ENCODE data around the gene HDGFL2. TPM values are rescaled to one million over a fixed set of nuclear protein-coding genes. Genes with fewer than 3 reads are reported as not detected.

The HDGFL2 gene
- total RNA-seq, 1 experiment from 2014 or later: 75.2 TPM

DNA sequence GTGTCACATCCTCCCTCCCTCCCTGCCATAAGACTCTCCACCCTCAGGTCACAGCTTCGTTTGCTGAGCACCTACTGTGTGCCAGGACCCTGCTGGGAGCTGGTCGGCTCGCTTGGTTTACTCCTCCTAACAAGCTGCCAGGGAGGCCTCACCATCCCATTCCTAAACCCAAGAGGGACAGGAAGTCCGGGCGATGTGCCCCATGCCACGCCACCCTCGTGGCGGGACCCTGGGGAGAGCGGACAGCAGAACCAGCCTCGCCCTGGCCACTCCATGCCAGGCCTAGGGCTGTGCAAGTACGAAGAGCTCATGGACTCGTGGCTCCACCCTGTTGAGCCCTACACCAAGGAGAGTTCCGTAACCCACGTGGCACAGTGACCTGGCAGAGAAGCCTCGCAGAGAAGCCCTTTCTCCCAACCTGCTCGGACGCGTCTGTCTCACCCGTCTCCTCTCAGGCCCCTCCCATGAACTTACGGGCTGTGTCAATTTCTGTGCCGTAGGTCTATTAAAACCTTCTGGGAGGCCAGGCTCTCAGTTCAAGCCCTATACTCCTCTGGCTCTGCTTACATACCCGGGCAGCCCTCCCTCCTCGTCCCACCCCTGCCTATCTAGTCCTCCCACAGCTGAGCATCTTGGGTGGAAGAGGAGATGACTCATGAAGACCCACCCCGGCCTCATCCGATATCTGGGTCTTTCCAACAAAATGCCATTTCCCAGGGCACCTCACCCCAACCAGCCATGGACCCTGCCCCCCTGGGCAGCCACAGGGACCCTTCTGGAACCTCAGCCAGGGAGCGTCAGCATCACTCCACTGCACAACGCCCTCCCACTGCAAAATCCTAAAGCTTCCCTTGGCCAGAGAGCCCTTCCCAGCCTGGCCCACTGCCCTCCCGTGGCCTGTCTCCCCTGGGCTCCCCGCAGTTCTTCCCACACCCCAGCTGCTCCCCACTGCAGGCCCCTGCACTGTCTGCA, 17.1 kb upstream of the HDGFL2 start (continued):
- TF ChIP-seq CEBPB (IDR thresholded peaks at IDR 0.05; ENCODE audit: low read depth) (no peak), ZFX (IDR thresholded peaks at IDR 0.05) (no peak)

- intact Hi-C loops (cut with micrococcal nuclease): no loop called here
- peak overlapping the region; percentile 90 for H3K4me2 ChIP-seq (ENCODE audit: low read length)
- ChIA-PET POLR2A (interaction anchor here (1.3 to 1.7 kb wide), 2 partner anchors 15 to 54 kb away, joined by 4 to 5 read pairs; partner anchors contain the start of gene CHAF1A), CTCF (interaction anchor here (0.8 kb wide), 1 partner anchor 223 kb away, joined by 3 read pairs; no protein-coding TSS in a partner anchor), RAD21 (ENCODE audit: low non-redundant PET in 1 of 2, low total read pairs in 2 of 2, uncharacterized antibody in 2 of 2, unreplicated experiment in 2 of 2) (no interaction called here)
- no peaks in the 10 kb centered on the region for H3K9me3 ChIP-seq (ENCODE audit: control insufficient read depth in 1 of 2, insufficient read depth in 1 of 2, low read depth in 1 of 2, low read length in 2 of 2)
- H3K36me3 ChIP-seq (ENCODE audit: control insufficient read depth in 1 of 2, insufficient read depth in 2 of 2, low read length in 2 of 2): peaks cover 5 to 9% of the 10 kb centered on the region in 2 experiments; a peak in 2 of 4 replicates
- H3K4me1 ChIP-seq (ENCODE audit: control insufficient read depth in 1 of 2, insufficient read depth in 2 of 2, low read length in 2 of 2): peaks cover 9 to 17% of the 10 kb centered on the region in 2 experiments; a peak in 3 of 4 replicates
- H3K4me3 ChIP-seq (replicated peaks in 1 of 2; ENCODE audit: low read depth in 1 of 2, low read length in 2 of 2): peak overlapping the region; percentile 71 to 80; a peak in 3 of 4 replicates
- H3K9me2 ChIP-seq (ENCODE audit: insufficient read depth): no peaks in the 10 kb centered on the region
- H3K27ac ChIP-seq (ENCODE audit: low read depth, low read length): peak overlapping the region; percentile 54
- no peak overlapping the region for H2AFZ ChIP-seq (ENCODE audit: low read depth, low read length, poor library complexity, severe bottlenecking)
- BruUV-seq (replicated peaks): no TSS peak
- TF ChIP-seq RAD21 (IDR thresholded peaks at IDR 0.05; ENCODE audit: low read depth) (no peak), EGR1 (IDR thresholded peaks at IDR 0.05; ENCODE audit: low read depth) (no peak), EZH2phosphoT487 (IDR thresholded peaks at IDR 0.05; ENCODE audit: borderline replicate concordance) (no peak), ELF1 (IDR thresholded peaks at IDR 0.05; ENCODE audit: borderline replicate concordance, low read depth) (no peak), EZH2 (IDR thresholded peaks at IDR 0.05) (no peak)
- H3K79me2 ChIP-seq (ENCODE audit: insufficient read depth, low read length): peaks cover 18% of the 10 kb centered on the region
- ATAC-seq (no peak), DNase-seq (ENCODE audit: low read depth, low spot score) (no peak)
- H4K20me1 ChIP-seq (ENCODE audit: insufficient read depth): no peaks in the 10 kb centered on the region
- H3K9ac ChIP-seq (ENCODE audit: low read length): peak overlapping the region; percentile 72; the same call in 1 of the 2 replicates
- H3K27me3 ChIP-seq (ENCODE audit: insufficient read depth, low read length): no peaks in the 10 kb centered on the region
Observed at GRCh38 chr19:4455719-4456475, 16.2 kb upstream of the HDGFL2 start.
